ENCODE measurements around the gene CCDC7. TPM values are rescaled to one million over a fixed set of nuclear protein-coding genes. Genes with fewer than 3 reads are reported as not detected.
"Not testable (repeated sequence)": the region's sequence is repeated elsewhere in the genome, so short reads cannot be mapped to it uniquely, and the experiment has no call there.

Gene CCDC7
- total RNA-seq, 4 donors from 2014 or later: 2.4 to 12.5 (median 10.5) TPM

GRCh38 chr10:32489158-32489557 lies 43.2 kb downstream of the CCDC7 start:
- DNase-seq (ENCODE audit: low spot score in 2 of 2): no peak
- intact Hi-C loops (cut with DNase I; ENCODE audit: low total_unique reads): no loop called here
- WGBS, 2 donors: 92 to 100% methylated on average over 1 of the region's 1 CpG

GRCh38 chr10:32489901-32490300 lies 44.0 kb downstream of the CCDC7 start:
- intact Hi-C loops (cut with DNase I; ENCODE audit: low total_unique reads): no loop called here
- no peak overlapping the region for H3K4me3 ChIP-seq (ENCODE audit: low read depth, poor library complexity, severe bottlenecking)
- TF ChIP-seq POLR2A (IDR thresholded peaks at IDR 0.05): no peak
- TF ChIP-seq CTCF (IDR thresholded peaks at IDR 0.05): no peak
- DNase-seq (ENCODE audit: low spot score in 2 of 2): no peak

More at GRCh38 chr10:32489158-32489557, 43.2 kb downstream of the CCDC7 start:
- no peak overlapping the region for H3K4me3 ChIP-seq (ENCODE audit: low read depth, poor library complexity, severe bottlenecking)
- no peak for TF ChIP-seq CTCF (IDR thresholded peaks at IDR 0.05)

- WGBS, 2 donors: 97 to 100% methylated on average over 2 of the region's 2 CpGs
Observed at GRCh38 chr10:32494562-32494961, 48.6 kb downstream of the CCDC7 start.

GRCh38 chr10:32500136-32500535 lies 54.2 kb downstream of the CCDC7 start:
- WGBS, 2 donors: 97% methylated on average over 28 to 29 of the region's 31 CpGs
- H3K4me3 ChIP-seq (ENCODE audit: low read depth, poor library complexity, severe bottlenecking); intact Hi-C loops (cut with DNase I; ENCODE audit: low total_unique reads); DNase-seq (ENCODE audit: low spot score in 2 of 2): not testable (repeated sequence)

More at GRCh38 chr10:32494562-32494961, 48.6 kb downstream of the CCDC7 start:
- intact Hi-C loops (cut with DNase I; ENCODE audit: low total_unique reads); H3K4me3 ChIP-seq (ENCODE audit: low read depth, poor library complexity, severe bottlenecking); DNase-seq (ENCODE audit: low spot score in 2 of 2): not testable (repeated sequence)

GRCh38 chr10:32501906-32502305 lies 56.0 kb downstream of the CCDC7 start:
- intact Hi-C loops (cut with DNase I; ENCODE audit: low total_unique reads): no loop called here
- no peak for DNase-seq (ENCODE audit: low spot score in 2 of 2)
- no peak overlapping the region for H3K4me3 ChIP-seq (ENCODE audit: low read depth, poor library complexity, severe bottlenecking)
- TF ChIP-seq POLR2A (IDR thresholded peaks at IDR 0.05): no peak
- TF ChIP-seq CTCF (IDR thresholded peaks at IDR 0.05): no peak
- WGBS, 2 donors: 93 to 96% methylated on average over 5 to 6 of the region's 7 CpGs

- intact Hi-C loops (cut with DNase I; ENCODE audit: low total_unique reads): not testable (repeated sequence)
Observed at GRCh38 chr10:32505762-32506420, 60.0 kb downstream of the CCDC7 start.

GRCh38 chr10:32511599-32511998 lies 65.7 kb downstream of the CCDC7 start:
- TF ChIP-seq CTCF (IDR thresholded peaks at IDR 0.05): no peak
- no peak for TF ChIP-seq POLR2A (IDR thresholded peaks at IDR 0.05)
- H3K4me3 ChIP-seq (ENCODE audit: low read depth, poor library complexity, severe bottlenecking): no peak overlapping the region
- intact Hi-C loops (cut with DNase I; ENCODE audit: low total_unique reads): no loop called here
- no peak for DNase-seq (ENCODE audit: low spot score in 2 of 2)
- 96 to 98% methylated on average over 18 of the region's 18 CpGs for WGBS, 2 donors

More at GRCh38 chr10:32505762-32506420, 60.0 kb downstream of the CCDC7 start:
- not testable (repeated sequence) for DNase-seq (ENCODE audit: low spot score in 2 of 2); H3K4me3 ChIP-seq (ENCODE audit: low read depth, poor library complexity, severe bottlenecking)
- WGBS, 2 donors: 95 to 96% methylated on average over 19 to 36 of the region's 39 CpGs
